OCI-LY3 (cell line): ENCODE data around the gene USF1.
A peak's percentile ranks its signal among the peaks of the same experiment; 100 is the strongest.

ENCODE experiments used
- H2AFZ ChIP-seq: fragments of 200-600, 300-600 bp; shearing (Covaris generic); 2 replicates; pipeline ENCODE4 v1.6.0; 2014; ENCODE audit warnings: antibody characterized with exemption, low read depth, low read length
- H3K27ac ChIP-seq: fragments of 200-600, 300-600 bp; sonication (generic); 2 replicates; pipeline ENCODE4 v1.5.1; 2014; ENCODE audit warnings: mild to moderate bottlenecking, low read length, moderate library complexity, mixed read lengths
- H3K27me3 ChIP-seq: fragments of 200-600, 300-600 bp; sonication (generic); 2 replicates; pipeline ENCODE4 v1.6.1; 2014; ENCODE audit warnings: low read depth, low read length, mixed read lengths
- H3K36me3 ChIP-seq: fragments of 200-600, 300-600 bp; sonication (generic); replicated peaks from 2 replicates; pipeline ENCODE3; 2014; ENCODE audit warnings: low read depth, low read length, mixed read lengths
- H3K4me1 ChIP-seq: fragments of 300-600, 200-600 bp; sonication (generic); 2 replicates; pipeline ENCODE4 v1.6.1; 2014; ENCODE audit warnings: low read length, mixed read lengths
- H3K4me2 ChIP-seq: fragments of 200-600, 300-600 bp; sonication (generic); 2 replicates; pipeline ENCODE4 v1.6.1; 2014; ENCODE audit warnings: low read length, mixed read lengths
- H3K4me3 ChIP-seq: fragments of 300-600, 200-600 bp; sonication (generic); 2 replicates; pipeline ENCODE4 v1.5.1; 2014; ENCODE audit warnings: antibody characterized with exemption, mild to moderate bottlenecking, low read length, moderate library complexity
- H3K79me2 ChIP-seq: fragments of 300-600, 200-600 bp; shearing (Covaris generic); 2 replicates; pipeline ENCODE4 v1.6.1; 2014; ENCODE audit warnings: mild to moderate bottlenecking, low read length, mixed read lengths
- H3K9ac ChIP-seq: fragments of 300-600, 200-600 bp; shearing (Covaris generic); 2 replicates; pipeline ENCODE4 v1.6.0; 2014; ENCODE audit warnings: mild to moderate bottlenecking, low read length, moderate library complexity
- H3K9me3 ChIP-seq: fragments of 200-600, 300-600 bp; shearing (Covaris generic); 2 replicates; pipeline ENCODE4 v1.6.1; 2014; ENCODE audit warnings: low read length, mixed read lengths; ENCODE audit not compliant: insufficient read depth
- H4K20me1 ChIP-seq: fragments of 200-600, 300-600 bp; sonication (generic); 2 replicates; pipeline ENCODE4 v1.6.1; 2016; ENCODE audit warnings: low read length, mixed read lengths; ENCODE audit not compliant: insufficient read depth
- EZH2phosphoT487 ChIP-seq: fragments of 200-600 bp; shearing (Covaris generic); IDR thresholded peaks from 2 replicates; pipeline ENCODE4 v1.6.1; 2018; ENCODE audit warnings: antibody characterized with exemption, mixed run types, low read depth
- TF ChIP-seq, protein P1 (sequence below): fragments of 200-600, 300-600 bp; sonication (generic); IDR thresholded peaks from 2 replicates; pipeline ENCODE4 v1.5.1; 2014; ENCODE audit warnings: antibody characterized with exemption, low read length, low read depth

Gene USF1

GRCh38 chr1:161047436-161048420 lies 2.0 kb upstream of the USF1 start:
- H3K79me2 ChIP-seq = peaks cover 26% of the 10 kb centered on the region
- H3K4me1 ChIP-seq = peaks cover 28% of the 10 kb centered on the region
- no peaks in the 10 kb centered on the region for H3K27me3 ChIP-seq
- TF ChIP-seq, protein P1, sequence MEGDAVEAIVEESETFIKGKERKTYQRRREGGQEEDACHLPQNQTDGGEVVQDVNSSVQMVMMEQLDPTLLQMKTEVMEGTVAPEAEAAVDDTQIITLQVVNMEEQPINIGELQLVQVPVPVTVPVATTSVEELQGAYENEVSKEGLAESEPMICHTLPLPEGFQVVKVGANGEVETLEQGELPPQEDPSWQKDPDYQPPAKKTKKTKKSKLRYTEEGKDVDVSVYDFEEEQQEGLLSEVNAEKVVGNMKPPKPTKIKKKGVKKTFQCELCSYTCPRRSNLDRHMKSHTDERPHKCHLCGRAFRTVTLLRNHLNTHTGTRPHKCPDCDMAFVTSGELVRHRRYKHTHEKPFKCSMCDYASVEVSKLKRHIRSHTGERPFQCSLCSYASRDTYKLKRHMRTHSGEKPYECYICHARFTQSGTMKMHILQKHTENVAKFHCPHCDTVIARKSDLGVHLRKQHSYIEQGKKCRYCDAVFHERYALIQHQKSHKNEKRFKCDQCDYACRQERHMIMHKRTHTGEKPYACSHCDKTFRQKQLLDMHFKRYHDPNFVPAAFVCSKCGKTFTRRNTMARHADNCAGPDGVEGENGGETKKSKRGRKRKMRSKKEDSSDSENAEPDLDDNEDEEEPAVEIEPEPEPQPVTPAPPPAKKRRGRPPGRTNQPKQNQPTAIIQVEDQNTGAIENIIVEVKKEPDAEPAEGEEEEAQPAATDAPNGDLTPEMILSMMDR = no peak
- TF ChIP-seq EZH2phosphoT487 = no peak
- H3K4me2 ChIP-seq = peak overlapping the region; percentile 84
- H3K9ac ChIP-seq = peak overlapping the region; percentile 27; the same call in 1 of the 2 replicates
- H3K27ac ChIP-seq = peak overlapping the region; percentile 91
- H3K36me3 ChIP-seq = peaks cover 57% of the 10 kb centered on the region
- peak overlapping the region; percentile 81; the same call in 1 of the 2 replicates for H3K4me3 ChIP-seq
- H3K9me3 ChIP-seq = no peaks in the 10 kb centered on the region
- H2AFZ ChIP-seq = no peak overlapping the region
- peaks cover 10% of the 10 kb centered on the region; the same call in 1 of the 2 replicates for H4K20me1 ChIP-seq

- H3K36me3 ChIP-seq = peaks cover 58% of the 10 kb centered on the region
- H3K4me1 ChIP-seq = peaks cover 28% of the 10 kb centered on the region
- H3K4me3 ChIP-seq = peak overlapping the region; percentile 81
- H3K9me3 ChIP-seq = no peaks in the 10 kb centered on the region
- H4K20me1 ChIP-seq = peaks cover 12% of the 10 kb centered on the region; the same call in 1 of the 2 replicates
- peaks cover 26% of the 10 kb centered on the region for H3K79me2 ChIP-seq
- TF ChIP-seq, protein P1 = no peak
- no peak for TF ChIP-seq EZH2phosphoT487
- H3K9ac ChIP-seq = peak overlapping the region; percentile 98
- peak overlapping the region; percentile 91 for H3K27ac ChIP-seq
- H3K27me3 ChIP-seq = no peaks in the 10 kb centered on the region
- H3K4me2 ChIP-seq = peak overlapping the region; percentile 84
- H2AFZ ChIP-seq = no peak overlapping the region
Observed at GRCh38 chr1:161046605-161047228, 940 bp upstream of the USF1 start.

DNA sequence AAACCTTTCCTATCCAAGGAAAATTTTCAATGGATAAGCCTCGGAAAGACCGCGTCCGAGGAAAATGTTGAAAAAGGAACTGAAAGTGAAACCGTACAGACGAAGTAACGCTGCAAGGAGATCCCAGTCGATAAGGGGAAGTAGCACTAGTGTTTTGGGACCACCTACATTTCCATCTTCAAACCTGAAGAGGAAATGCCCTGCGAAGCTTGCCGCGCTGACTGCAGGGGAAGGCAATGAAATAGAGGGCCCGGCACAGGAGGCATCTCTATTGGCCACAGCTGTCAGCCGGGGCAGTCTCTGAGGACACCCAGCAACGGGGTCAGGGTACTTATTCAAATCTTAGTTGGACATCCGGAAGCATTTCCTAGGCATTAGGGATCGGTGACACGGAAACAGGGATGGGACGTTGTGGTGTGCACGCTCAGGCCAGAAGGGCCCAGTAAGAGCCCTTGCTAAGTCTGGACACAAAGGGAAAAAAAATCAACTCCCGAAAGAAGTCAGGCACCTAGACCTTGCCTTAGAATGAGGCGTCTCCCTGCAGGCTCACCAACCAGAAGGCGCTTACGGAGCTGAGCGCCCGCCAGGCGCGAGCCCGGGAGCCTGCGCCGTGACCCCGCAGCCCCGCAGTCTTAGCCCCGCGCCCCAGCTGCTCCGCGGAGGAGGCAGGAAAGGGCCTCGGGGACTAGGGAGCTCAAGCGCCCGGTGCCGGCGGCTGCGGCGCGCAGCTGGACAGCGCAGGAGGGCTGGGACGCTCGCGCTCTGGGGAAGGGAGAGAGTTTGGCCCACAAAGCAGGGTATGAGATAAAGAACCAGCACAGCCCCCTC lies 655 bp downstream of the USF1 start:
- peak overlapping the region; percentile 84 for H3K4me2 ChIP-seq
- peaks cover 28% of the 10 kb centered on the region for H3K4me1 ChIP-seq
- peak overlapping the region; percentile 91 for H3K27ac ChIP-seq
- peaks cover 57% of the 10 kb centered on the region for H3K36me3 ChIP-seq
- H3K9me3 ChIP-seq = no peaks in the 10 kb centered on the region
- peaks cover 26% of the 10 kb centered on the region for H3K79me2 ChIP-seq
- H2AFZ ChIP-seq = no peak overlapping the region
- H4K20me1 ChIP-seq = peaks cover 12% of the 10 kb centered on the region; the same call in 1 of the 2 replicates
- H3K4me3 ChIP-seq = peak overlapping the region; percentile 81
- H3K27me3 ChIP-seq = no peaks in the 10 kb centered on the region
- TF ChIP-seq, protein P1 = no peak
- no peak for TF ChIP-seq EZH2phosphoT487
- peak overlapping the region; percentile 98 for H3K9ac ChIP-seq
